HepG2 (cell line): ENCODE data around the gene QTRT2. TPM values are rescaled to one million over a fixed set of nuclear protein-coding genes. Genes with fewer than 3 reads are reported as not detected.

Source experiments
- ARID3A ChIP-seq: IDR thresholded peaks from 2 replicates; pipeline ENCODE4 v1.6.1; 2012; ENCODE audit warnings: low read depth, low read length, improper control_type of control experiment
- CAMTA2 ChIP-seq: sonication (generic); formaldehyde crosslinking; IDR thresholded peaks from 2 replicates; pipeline ENCODE4 v1.4.0; 2020; ENCODE audit warnings: mild to moderate bottlenecking, missing genetic modification reagents, borderline replicate concordance
- HNRNPK ChIP-seq: fragments of 200-400 bp; formaldehyde crosslinking; IDR thresholded peaks from 2 replicates; pipeline ENCODE4 v1.6.1; 2018; ENCODE audit warnings: low read length, low read depth, moderate library complexity, mild to moderate bottlenecking; ENCODE audit not compliant: poor library complexity, severe bottlenecking
- KLF13 ChIP-seq: sonication (generic); formaldehyde crosslinking; IDR thresholded peaks from 2 replicates; pipeline ENCODE4 v1.4.0; 2020; ENCODE audit warnings: mild to moderate bottlenecking, missing genetic modification reagents
- KLF15 ChIP-seq: sonication (generic); formaldehyde crosslinking; IDR thresholded peaks from 2 replicates; pipeline ENCODE4 v1.8.1; 2023; ENCODE audit warnings: borderline replicate concordance, mild to moderate bottlenecking, inconsistent platforms, missing genetic modification reagents, mixed read lengths
- PHB2 ChIP-seq: fragments of 450-650 bp; IDR thresholded peaks from 2 replicates; pipeline ENCODE4 v1.6.1; 2018; ENCODE audit not compliant: partially characterized antibody
- REPIN1 ChIP-seq: sonication (generic); formaldehyde crosslinking; IDR thresholded peaks from 2 replicates; pipeline ENCODE4 v1.8.0; 2022; ENCODE audit warnings: missing genetic modification reagents, low read depth, mild to moderate bottlenecking, borderline replicate concordance
- SNRNP70 ChIP-seq: fragments of 200-400 bp; formaldehyde crosslinking; IDR thresholded peaks from 2 replicates; pipeline ENCODE4 v1.6.1; 2017; ENCODE audit warnings: mild to moderate bottlenecking, low read depth, low read length, moderate library complexity
- SRY ChIP-seq: sonication (generic); formaldehyde crosslinking; IDR thresholded peaks from 2 replicates; pipeline ENCODE4 v1.8.0; 2022; ENCODE audit warnings: mild to moderate bottlenecking, missing genetic modification reagents
- TBX3 ChIP-seq: fragments of 450-650 bp; IDR thresholded peaks from 2 replicates; pipeline ENCODE4 v1.6.1; 2017; ENCODE audit warnings: antibody characterized with exemption, mild to moderate bottlenecking, inconsistent platforms, borderline replicate concordance
- U2AF1 ChIP-seq: fragments of 200-400 bp; formaldehyde crosslinking; optimal IDR thresholded peaks from 2 replicates; pipeline ENCODE3; 2017; ENCODE audit warnings: mild to moderate bottlenecking, low read depth, low read length
- U2AF2 ChIP-seq: fragments of 200-400 bp; formaldehyde crosslinking; IDR thresholded peaks from 2 replicates; pipeline ENCODE4 v1.6.1; 2017; ENCODE audit warnings: low read depth, mild to moderate bottlenecking, low read length
- ZFAT ChIP-seq: sonication (generic); formaldehyde crosslinking; conservative IDR thresholded peaks from 2 replicates; pipeline ENCODE4 v1.8.1; 2023; ENCODE audit warnings: missing genetic modification reagents, inconsistent platforms
- ZNF20 ChIP-seq: sonication (generic); formaldehyde crosslinking; IDR thresholded peaks from 2 replicates; pipeline ENCODE4 v1.4.0; 2020; ENCODE audit warnings: mild to moderate bottlenecking, moderate library complexity, missing genetic modification reagents
- ZNF333 ChIP-seq: sonication (generic); formaldehyde crosslinking; IDR thresholded peaks from 2 replicates; pipeline ENCODE4 v1.4.0; 2020; ENCODE audit warnings: mild to moderate bottlenecking, missing genetic modification reagents, borderline replicate concordance
- ZNF484 ChIP-seq: sonication (generic); formaldehyde crosslinking; IDR thresholded peaks from 2 replicates; pipeline ENCODE4 v1.5.1; 2020; ENCODE audit warnings: mild to moderate bottlenecking, low read depth, missing genetic modification reagents, borderline replicate concordance
- ZSCAN22 ChIP-seq: sonication (generic); formaldehyde crosslinking; IDR thresholded peaks from 2 replicates; pipeline ENCODE4 v1.4.0; 2020; ENCODE audit warnings: mild to moderate bottlenecking, missing genetic modification reagents
- ZSCAN29 ChIP-seq: sonication (generic); formaldehyde crosslinking; conservative IDR thresholded peaks from 2 replicates; pipeline ENCODE4 v1.4.0; 2020; ENCODE audit warnings: mild to moderate bottlenecking, missing genetic modification reagents
- ZSCAN30 ChIP-seq: sonication (generic); formaldehyde crosslinking; IDR thresholded peaks from 2 replicates; pipeline ENCODE4 v1.5.0; 2020; ENCODE audit warnings: mild to moderate bottlenecking, missing genetic modification reagents
- polyA plus RNA-seq, 8 experiments: library from polyadenylated mRNA; depleted of rRNA in 3 of 8; stranded (reverse) in 7 of 8; unstranded in 1 of 8; fragments of >200 nt; fragmentation: Illumina TruSeq in 4 of 8; extraction: Trizol in 4 of 8; gene quantifications; 2 replicates each; pipeline versions ENCODE4 v1.2.1 to v1.2.3, GENCODE V29; 2011 to 2016; ENCODE audit warnings: low read depth in 4 of 8, missing spikeins in 1 of 8, mixed read lengths in 1 of 8; ENCODE audit not compliant: insufficient read depth in 1 of 8
- total RNA-seq, 5 experiments: library from RNA; depleted of rRNA; stranded (reverse); fragments of >200 nt; fragmentation: Illumina TruSeq; extraction: Trizol; gene quantifications; 2 replicates each; pipeline ENCODE4 v1.2.3, GENCODE V29; 2016; ENCODE audit warnings: low read depth in 1 of 5
- TF ChIP-seq, protein P1 (sequence below): sonication (generic); formaldehyde crosslinking; conservative IDR thresholded peaks from 2 replicates; pipeline ENCODE4 v1.4.0; 2020; ENCODE audit warnings: missing genetic modification reagents
- TF ChIP-seq, protein P2 (sequence below): sonication (generic); formaldehyde crosslinking; IDR thresholded peaks from 2 replicates; pipeline ENCODE4 v1.5.0; 2020; ENCODE audit warnings: mild to moderate bottlenecking, missing genetic modification reagents
- TF ChIP-seq, protein P3 (sequence below): sonication (generic); formaldehyde crosslinking; IDR thresholded peaks from 2 replicates; pipeline ENCODE4 v1.8.0; 2022; ENCODE audit warnings: low read depth, missing genetic modification reagents

Gene QTRT2
- total and polyA plus RNA-seq, 2 of the 13 experiments (the other 11 are each of a cell fraction or from before 2014, with no cell fraction given), result 7.1 to 33.4 TPM

DNA sequence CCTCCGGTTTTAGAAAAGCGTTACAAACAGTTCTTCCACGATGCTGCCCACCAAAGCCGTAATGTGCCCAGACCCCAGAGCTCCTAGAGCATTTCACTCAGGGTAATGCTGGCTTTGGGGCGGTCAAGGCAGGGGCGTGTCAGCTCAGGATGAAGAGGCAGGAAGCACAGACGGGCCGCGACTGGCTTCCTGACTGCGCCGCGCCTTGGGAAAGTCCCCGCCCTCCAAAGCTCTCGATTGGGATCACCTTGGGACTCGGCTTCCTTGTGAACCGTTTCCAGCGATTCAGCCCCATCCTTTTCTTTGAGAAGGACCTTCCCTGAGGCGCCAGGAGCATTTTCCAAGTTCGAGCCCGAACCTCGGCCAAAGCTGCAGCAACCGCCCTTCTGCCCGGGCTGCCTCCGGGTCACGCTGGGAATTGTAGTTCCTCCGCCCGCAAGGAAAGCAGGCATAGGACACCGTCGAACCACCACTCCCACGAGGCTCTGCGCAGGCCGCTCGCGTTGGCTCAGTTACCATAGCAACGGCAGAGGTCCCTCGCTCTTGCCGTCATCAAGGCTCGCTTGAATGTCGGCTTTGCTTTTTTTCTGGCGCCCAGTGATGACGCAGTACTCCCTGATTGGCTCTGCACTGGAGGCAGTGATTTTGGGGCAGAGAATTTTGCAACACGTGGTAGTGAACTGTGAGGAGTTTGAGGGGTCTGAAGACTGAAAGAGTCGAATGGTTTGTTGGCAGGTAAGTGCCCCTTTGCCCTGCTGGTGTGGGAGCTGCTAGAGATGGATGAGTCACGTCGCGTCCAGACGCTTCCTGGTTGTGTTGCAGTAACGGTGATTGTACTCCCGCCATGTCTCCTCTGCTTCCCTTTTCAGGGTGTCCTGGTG, at the start of gene QTRT2, which contains the start of gene CCDC191 (continued):
- TF ChIP-seq ZFAT (CRISPR knock-in tag) (no peak), ZNF484 (CRISPR knock-in tag) (no peak), CAMTA2 (CRISPR knock-in tag) (0 out of 2 replicates have a peak, but pooled peaks have one; percentile 21), TBX3 (no peak), REPIN1 (0 out of 2 replicates have a peak, but pooled peaks have one; percentile 63), KLF15 (no peak), ZSCAN30 (CRISPR knock-in tag) (no peak), SRY (CRISPR knock-in tag) (no peak), U2AF1 (no peak), ZSCAN29 (no peak; the same call in 1 of the 2 replicates), HNRNPK (no peak), U2AF2 (no peak), ZNF333 (0 out of 2 replicates have a peak, but pooled peaks have one; percentile 25), ZNF20 (CRISPR knock-in tag) (no peak), ZSCAN22 (CRISPR knock-in tag) (no peak), KLF13 (CRISPR knock-in tag) (no peak), SNRNP70 (no peak), PHB2 (no peak), ARID3A (peak; percentile 29; the same call in 1 of the 2 replicates)
- TF ChIP-seq, protein P1, sequence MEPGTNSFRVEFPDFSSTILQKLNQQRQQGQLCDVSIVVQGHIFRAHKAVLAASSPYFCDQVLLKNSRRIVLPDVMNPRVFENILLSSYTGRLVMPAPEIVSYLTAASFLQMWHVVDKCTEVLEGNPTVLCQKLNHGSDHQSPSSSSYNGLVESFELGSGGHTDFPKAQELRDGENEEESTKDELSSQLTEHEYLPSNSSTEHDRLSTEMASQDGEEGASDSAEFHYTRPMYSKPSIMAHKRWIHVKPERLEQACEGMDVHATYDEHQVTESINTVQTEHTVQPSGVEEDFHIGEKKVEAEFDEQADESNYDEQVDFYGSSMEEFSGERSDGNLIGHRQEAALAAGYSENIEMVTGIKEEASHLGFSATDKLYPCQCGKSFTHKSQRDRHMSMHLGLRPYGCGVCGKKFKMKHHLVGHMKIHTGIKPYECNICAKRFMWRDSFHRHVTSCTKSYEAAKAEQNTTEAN (CRISPR knock-in tag), result 0 out of 2 replicates have a peak, but pooled peaks have one; percentile 35
- TF ChIP-seq, protein P2, sequence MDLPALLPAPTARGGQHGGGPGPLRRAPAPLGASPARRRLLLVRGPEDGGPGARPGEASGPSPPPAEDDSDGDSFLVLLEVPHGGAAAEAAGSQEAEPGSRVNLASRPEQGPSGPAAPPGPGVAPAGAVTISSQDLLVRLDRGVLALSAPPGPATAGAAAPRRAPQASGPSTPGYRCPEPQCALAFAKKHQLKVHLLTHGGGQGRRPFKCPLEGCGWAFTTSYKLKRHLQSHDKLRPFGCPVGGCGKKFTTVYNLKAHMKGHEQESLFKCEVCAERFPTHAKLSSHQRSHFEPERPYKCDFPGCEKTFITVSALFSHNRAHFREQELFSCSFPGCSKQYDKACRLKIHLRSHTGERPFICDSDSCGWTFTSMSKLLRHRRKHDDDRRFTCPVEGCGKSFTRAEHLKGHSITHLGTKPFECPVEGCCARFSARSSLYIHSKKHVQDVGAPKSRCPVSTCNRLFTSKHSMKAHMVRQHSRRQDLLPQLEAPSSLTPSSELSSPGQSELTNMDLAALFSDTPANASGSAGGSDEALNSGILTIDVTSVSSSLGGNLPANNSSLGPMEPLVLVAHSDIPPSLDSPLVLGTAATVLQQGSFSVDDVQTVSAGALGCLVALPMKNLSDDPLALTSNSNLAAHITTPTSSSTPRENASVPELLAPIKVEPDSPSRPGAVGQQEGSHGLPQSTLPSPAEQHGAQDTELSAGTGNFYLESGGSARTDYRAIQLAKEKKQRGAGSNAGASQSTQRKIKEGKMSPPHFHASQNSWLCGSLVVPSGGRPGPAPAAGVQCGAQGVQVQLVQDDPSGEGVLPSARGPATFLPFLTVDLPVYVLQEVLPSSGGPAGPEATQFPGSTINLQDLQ (CRISPR knock-in tag), result no peak
- TF ChIP-seq, protein P3, sequence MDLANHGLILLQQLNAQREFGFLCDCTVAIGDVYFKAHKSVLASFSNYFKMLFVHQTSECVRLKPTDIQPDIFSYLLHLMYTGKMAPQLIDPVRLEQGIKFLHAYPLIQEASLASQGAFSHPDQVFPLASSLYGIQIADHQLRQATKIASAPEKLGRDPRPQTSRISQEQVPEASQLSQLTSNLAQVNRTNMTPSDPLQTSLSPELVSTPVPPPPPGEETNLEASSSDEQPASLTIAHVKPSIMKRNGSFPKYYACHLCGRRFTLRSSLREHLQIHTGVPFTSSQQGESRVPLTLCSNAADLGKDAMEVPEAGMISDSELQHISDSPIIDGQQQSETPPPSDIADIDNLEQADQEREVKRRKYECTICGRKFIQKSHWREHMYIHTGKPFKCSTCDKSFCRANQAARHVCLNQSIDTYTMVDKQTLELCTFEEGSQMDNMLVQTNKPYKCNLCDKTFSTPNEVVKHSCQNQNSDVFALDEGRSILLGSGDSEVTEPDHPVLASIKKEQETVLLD (CRISPR knock-in tag), result no peak
